SK-N-SH treated with all-trans-retinoic acid at 6 μM for 48 hours (cell line): ENCODE data around the gene FAM89A.

Source experiments
- ARNTL ChIP-seq: fragments of 450-650 bp; formaldehyde crosslinking; IDR thresholded peaks from 2 replicates; pipeline ENCODE4 v1.5.0; 2020; ENCODE audit warnings: low read depth, mild to moderate bottlenecking, moderate library complexity, borderline replicate concordance
- ESRRG ChIP-seq: fragments of 250-450 bp; sonication (Bioruptor Pico); IDR thresholded peaks from 2 replicates; pipeline ENCODE4 v1.6.1; 2021; ENCODE audit warnings: mild to moderate bottlenecking
- ISL1 ChIP-seq: fragments of 250-450 bp; sonication (Bioruptor Pico); IDR thresholded peaks from 2 replicates; pipeline ENCODE4 v2.1.2; 2022; ENCODE audit warnings: mild to moderate bottlenecking, moderate library complexity
- OSR1 ChIP-seq: fragments of 250-450 bp; sonication (Bioruptor Pico); IDR thresholded peaks from 2 replicates; pipeline ENCODE4 v1.8.0; 2022; ENCODE audit warnings: moderate library complexity, mild to moderate bottlenecking, inconsistent platforms
- PATZ1 ChIP-seq: fragments of 250-450 bp; sonication (Bioruptor Pico); IDR thresholded peaks from 2 replicates; pipeline ENCODE4 v1.8.0; 2020; ENCODE audit warnings: mild to moderate bottlenecking, moderate library complexity, borderline replicate concordance
- TCF4 ChIP-seq: fragments of 250-450 bp; sonication (Bioruptor Pico); IDR thresholded peaks from 2 replicates; pipeline ENCODE4 v1.8.0; 2021; ENCODE audit warnings: mild to moderate bottlenecking, moderate library complexity, borderline replicate concordance
- ZFP30 ChIP-seq: fragments of 450-650 bp; formaldehyde crosslinking; IDR thresholded peaks from 2 replicates; pipeline ENCODE4 v1.5.0; 2022; ENCODE audit warnings: mild to moderate bottlenecking, moderate library complexity
- TF ChIP-seq, protein P1 (sequence below): fragments of 250-450 bp; sonication (Bioruptor Pico); IDR thresholded peaks from 2 replicates; pipeline ENCODE4 v1.5.1; 2020; ENCODE audit warnings: low read depth, mild to moderate bottlenecking, moderate library complexity
- TF ChIP-seq, protein P2 (sequence below): fragments of 250-450 bp; sonication (Bioruptor Pico); IDR thresholded peaks from 2 replicates; pipeline ENCODE4 v1.5.1; 2021; ENCODE audit warnings: mild to moderate bottlenecking, moderate library complexity
- TF ChIP-seq, protein P3 (sequence below): fragments of 250-450 bp; sonication (Bioruptor Pico); IDR thresholded peaks from 2 replicates; pipeline ENCODE4 v1.8.0; 2021; ENCODE audit warnings: low read depth, mild to moderate bottlenecking, moderate library complexity, borderline replicate concordance

DNA sequence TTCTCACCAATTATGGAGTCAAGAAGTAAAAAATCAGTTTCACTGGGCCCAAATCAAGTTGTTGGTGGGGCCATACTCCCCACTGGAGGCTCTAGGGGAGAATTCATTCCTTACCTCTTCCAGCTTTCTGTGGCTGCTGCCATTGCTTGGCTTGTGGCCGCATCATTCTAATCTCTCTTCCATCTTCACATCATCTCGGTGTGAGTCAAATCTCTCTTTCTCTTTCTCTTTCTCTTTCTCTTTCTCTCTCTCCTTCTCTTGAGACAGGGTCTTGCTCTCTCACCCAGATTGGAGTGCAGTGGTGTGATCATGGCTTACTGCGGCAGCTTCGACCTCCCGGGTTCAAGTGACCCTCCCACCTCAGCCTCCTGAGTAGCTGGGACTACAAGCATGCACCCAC lies 28.1 kb downstream of the FAM89A start:
- no peak for TF ChIP-seq PATZ1 (CRISPR knock-in tag)
- no peak for TF ChIP-seq ESRRG (CRISPR knock-in tag)
- TF ChIP-seq, protein P1, sequence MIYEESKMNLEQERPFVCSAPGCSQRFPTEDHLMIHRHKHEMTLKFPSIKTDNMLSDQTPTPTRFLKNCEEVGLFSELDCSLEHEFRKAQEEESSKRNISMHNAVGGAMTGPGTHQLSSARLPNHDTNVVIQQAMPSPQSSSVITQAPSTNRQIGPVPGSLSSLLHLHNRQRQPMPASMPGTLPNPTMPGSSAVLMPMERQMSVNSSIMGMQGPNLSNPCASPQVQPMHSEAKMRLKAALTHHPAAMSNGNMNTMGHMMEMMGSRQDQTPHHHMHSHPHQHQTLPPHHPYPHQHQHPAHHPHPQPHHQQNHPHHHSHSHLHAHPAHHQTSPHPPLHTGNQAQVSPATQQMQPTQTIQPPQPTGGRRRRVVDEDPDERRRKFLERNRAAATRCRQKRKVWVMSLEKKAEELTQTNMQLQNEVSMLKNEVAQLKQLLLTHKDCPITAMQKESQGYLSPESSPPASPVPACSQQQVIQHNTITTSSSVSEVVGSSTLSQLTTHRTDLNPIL (CRISPR knock-in tag): no peak
- TF ChIP-seq OSR1 (CRISPR knock-in tag): no peak
- TF ChIP-seq ISL1 (CRISPR knock-in tag): no peak
- no peak for TF ChIP-seq ZFP30 (CRISPR knock-in tag)
- TF ChIP-seq, protein P2, sequence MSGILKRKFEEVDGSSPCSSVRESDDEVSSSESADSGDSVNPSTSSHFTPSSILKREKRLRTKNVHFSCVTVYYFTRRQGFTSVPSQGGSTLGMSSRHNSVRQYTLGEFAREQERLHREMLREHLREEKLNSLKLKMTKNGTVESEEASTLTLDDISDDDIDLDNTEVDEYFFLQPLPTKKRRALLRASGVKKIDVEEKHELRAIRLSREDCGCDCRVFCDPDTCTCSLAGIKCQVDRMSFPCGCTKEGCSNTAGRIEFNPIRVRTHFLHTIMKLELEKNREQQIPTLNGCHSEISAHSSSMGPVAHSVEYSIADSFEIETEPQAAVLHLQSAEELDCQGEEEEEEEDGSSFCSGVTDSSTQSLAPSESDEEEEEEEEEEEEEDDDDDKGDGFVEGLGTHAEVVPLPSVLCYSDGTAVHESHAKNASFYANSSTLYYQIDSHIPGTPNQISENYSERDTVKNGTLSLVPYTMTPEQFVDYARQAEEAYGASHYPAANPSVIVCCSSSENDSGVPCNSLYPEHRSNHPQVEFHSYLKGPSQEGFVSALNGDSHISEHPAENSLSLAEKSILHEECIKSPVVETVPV (CRISPR knock-in tag): no peak
- TF ChIP-seq, protein P3, sequence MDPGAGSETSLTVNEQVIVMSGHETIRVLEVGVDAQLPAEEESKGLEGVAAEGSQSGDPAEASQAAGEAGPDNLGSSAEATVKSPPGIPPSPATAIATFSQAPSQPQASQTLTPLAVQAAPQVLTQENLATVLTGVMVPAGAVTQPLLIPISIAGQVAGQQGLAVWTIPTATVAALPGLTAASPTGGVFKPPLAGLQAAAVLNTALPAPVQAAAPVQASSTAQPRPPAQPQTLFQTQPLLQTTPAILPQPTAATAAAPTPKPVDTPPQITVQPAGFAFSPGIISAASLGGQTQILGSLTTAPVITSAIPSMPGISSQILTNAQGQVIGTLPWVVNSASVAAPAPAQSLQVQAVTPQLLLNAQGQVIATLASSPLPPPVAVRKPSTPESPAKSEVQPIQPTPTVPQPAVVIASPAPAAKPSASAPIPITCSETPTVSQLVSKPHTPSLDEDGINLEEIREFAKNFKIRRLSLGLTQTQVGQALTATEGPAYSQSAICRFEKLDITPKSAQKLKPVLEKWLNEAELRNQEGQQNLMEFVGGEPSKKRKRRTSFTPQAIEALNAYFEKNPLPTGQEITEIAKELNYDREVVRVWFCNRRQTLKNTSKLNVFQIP (CRISPR knock-in tag): no peak
- no peak for TF ChIP-seq TCF4 (CRISPR knock-in tag)
- no peak for TF ChIP-seq ARNTL (CRISPR knock-in tag)
